ENCODE measurements around the gene CYP27B1. TPM values are rescaled to one million over a fixed set of nuclear protein-coding genes. Genes with fewer than 3 reads are reported as not detected.

CYP27B1 gene
- total RNA-seq, 2 experiments from 2014 or later = 2.4 to 2.6 TPM

- H3K4me3 Mint-ChIP-seq = no peak overlapping the region
- no peak overlapping the region for H3K27ac Mint-ChIP-seq
- DNase-seq (no peak), ATAC-seq (ENCODE audit: low read depth) (no peak)
- peaks cover 5% of the 10 kb centered on the region for H3K4me1 Mint-ChIP-seq
- H3K36me3 Mint-ChIP-seq = peaks cover 30% of the 10 kb centered on the region
- peaks cover 1% of the 10 kb centered on the region for H3K9me3 Mint-ChIP-seq
- no peaks in the 10 kb centered on the region for H3K27me3 Mint-ChIP-seq
- POLR2A ChIA-PET = interaction anchor here (0.7 kb wide), 1 partner anchor 8 kb away, joined by 3 read pairs; no protein-coding TSS in a partner anchor
These were observed 53.7 kb downstream of the CYP27B1 start for GRCh38 chr12:57713209-57713608.

DNA sequence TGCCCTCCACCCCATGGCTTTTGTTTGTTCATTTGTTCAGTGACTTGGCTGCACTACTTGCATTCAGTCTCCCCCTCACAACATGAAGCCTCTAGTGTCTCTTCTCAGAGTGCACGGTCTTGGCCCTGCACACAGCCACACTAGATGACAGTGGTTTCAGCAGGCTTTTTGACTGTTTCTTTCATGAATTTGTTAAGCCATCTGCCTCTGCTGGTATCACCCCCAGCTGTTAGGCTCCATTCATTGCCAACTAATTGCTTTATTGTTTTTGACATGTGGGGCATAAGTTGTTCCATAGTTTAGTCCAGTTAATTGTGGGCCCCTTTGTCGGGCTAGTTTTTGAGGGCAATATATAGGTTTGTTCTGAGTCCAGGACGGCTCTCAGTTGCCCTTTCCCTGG lies 54.2 kb downstream of the CYP27B1 start:
- Mint-ChIP-seq H3K9me3 (peaks cover 1% of the 10 kb centered on the region), H3K27ac (peak overlapping the region; percentile 64), H3K36me3 (peaks cover 27% of the 10 kb centered on the region), H3K27me3 (no peaks in the 10 kb centered on the region), H3K4me1 (peaks cover 5% of the 10 kb centered on the region), H3K4me3 (no peak overlapping the region)
- POLR2A ChIA-PET = no interaction called here
- ATAC-seq (ENCODE audit: low read depth) (no peak), DNase-seq (no peak)

Small RNA genes lying within 50 kb of the gene (microRNA-seq; reads per million reads assigned to microRNA genes)
- gene MIR6759 = not detected

Other genes starting within 250 kb of the CYP27B1 start
- 10 to 100 TPM; 34.4 to 37.2 TPM for gene DDIT3, start 246.6 kb downstream of the CYP27B1 start, total RNA-seq
- 10 to 100 TPM; 94.2 to 96.7 TPM for gene MBD6, start 244.3 kb downstream of the CYP27B1 start, total RNA-seq
- 10 to 100 TPM; 81.0 to 84.4 TPM for gene DCTN2, start 219.9 kb downstream of the CYP27B1 start, total RNA-seq
- gene KIF5A, start 217.0 kb downstream of the CYP27B1 start, total RNA-seq = 1 to 10 TPM; 1.4 to 1.6 TPM
- 10 to 100 TPM; 21.6 to 24.1 TPM for gene PIP4K2C, start 175.9 kb downstream of the CYP27B1 start, total RNA-seq
- gene DTX3, start 162.3 kb downstream of the CYP27B1 start, total RNA-seq = 10 to 100 TPM; 31.5 to 32.8 TPM
- 1 to 10 TPM; 1.3 to 1.4 TPM for gene ARHGEF25, start 155.6 kb downstream of the CYP27B1 start, total RNA-seq
- gene B4GALNT1, start 133.9 kb downstream of the CYP27B1 start, total RNA-seq = under 1 TPM; 0.65 to 0.80 TPM
- gene OS9, start 72.9 kb downstream of the CYP27B1 start, total RNA-seq = 100 to 1,000 TPM; 135 to 140 TPM
- 10 to 100 TPM; 68.3 to 71.6 TPM for gene AGAP2, start 28.3 kb downstream of the CYP27B1 start, total RNA-seq
- gene TSPAN31, start 22.0 kb downstream of the CYP27B1 start, total RNA-seq = 10 to 100 TPM; 19.6 to 23.2 TPM
- gene CDK4, start 14.8 kb downstream of the CYP27B1 start, total RNA-seq = 100 to 1,000 TPM in 1 of 2 experiments, 10 to 100 TPM in 1; 98.4 to 100 TPM
- 10 to 100 TPM; 37.1 to 38.3 TPM for gene MARCHF9, start 12.0 kb downstream of the CYP27B1 start, total RNA-seq
- 10 to 100 TPM; 13.9 to 14.9 TPM for gene METTL1, start 5.0 kb upstream of the CYP27B1 start, total RNA-seq
- 1 to 10 TPM; 3.8 to 4.1 TPM for gene EEF1AKMT3, start 5.5 kb upstream of the CYP27B1 start, total RNA-seq
- gene TSFM, start 15.7 kb upstream of the CYP27B1 start, total RNA-seq = 10 to 100 TPM; 23.0 to 24.4 TPM
- 1 to 10 TPM; 5.0 to 7.1 TPM for gene AVIL, start 51.7 kb upstream of the CYP27B1 start, total RNA-seq
- gene CTDSP2, start 79.7 kb upstream of the CYP27B1 start, total RNA-seq = 100 to 1,000 TPM; 161 TPM
- gene ATP23, start 174.5 kb upstream of the CYP27B1 start, total RNA-seq = 10 to 100 TPM; 16.8 to 18.9 TPM

Data from activated naive CD8-positive, alpha-beta T cell treated with anti-CD3 and anti-CD28 coated beads, Interleukin-2, amount 10 ng/mL, durations not matched to agents 7 days and 5 days (primary cell).